Activated naive CD8-positive, alpha-beta T cell treated with anti-CD3 and anti-CD28 coated beads, Interleukin-2, amount 50 U/mL, for 16 hours (primary cell): Measurements from ENCODE around the gene NOP53.
A peak's percentile ranks its signal among the peaks of the same experiment; 100 is the strongest.
"Not testable (repeated sequence)": the region's sequence is repeated elsewhere in the genome, so short reads cannot be mapped to it uniquely, and the experiment has no call there.

Source experiments
- DNase-seq: peaks from one replicate; pipeline ENCODE4 v3.0.0-alpha.2; 2020; ENCODE audit warnings: low read depth, low spot score

Gene NOP53

DNA sequence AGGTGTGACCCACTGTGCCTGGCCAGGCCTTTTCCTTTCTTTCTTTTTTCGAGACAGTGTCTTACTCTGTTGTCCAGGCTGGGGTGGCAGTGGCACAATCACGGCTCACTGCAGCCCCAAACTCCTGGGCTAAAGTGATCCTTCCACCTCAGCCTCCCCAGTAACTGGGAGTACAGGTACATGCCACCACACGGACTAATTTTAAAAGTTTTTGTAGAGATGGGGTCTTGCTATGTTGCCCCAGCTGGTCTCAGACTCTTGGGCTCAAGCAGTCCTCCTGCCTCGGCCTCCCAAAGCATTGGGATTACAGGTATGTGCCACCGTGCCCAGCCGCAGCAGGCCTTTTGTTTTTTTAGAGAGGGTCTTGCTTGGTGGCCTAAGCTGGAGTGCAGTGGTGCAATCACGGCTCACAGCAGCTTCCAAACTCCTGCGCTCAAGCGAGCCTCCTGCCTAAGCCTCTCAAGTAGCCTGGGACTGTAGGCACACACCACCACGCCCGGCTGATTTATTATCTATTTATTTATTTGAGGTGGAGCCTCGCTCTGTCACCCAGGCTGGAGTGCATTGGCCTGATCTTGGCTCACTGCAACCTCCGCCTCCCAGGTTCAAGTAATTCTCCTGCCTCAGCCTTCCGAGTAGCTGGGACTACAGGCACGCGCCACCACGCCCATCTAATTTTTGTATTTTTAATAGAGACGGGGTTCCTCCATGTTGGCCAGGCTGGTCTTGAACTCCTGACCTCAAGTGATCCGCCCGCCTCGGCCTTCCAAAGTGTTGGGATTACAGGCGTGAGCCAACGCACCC lies 32.1 kb downstream of the NOP53 start:
- not testable (repeated sequence) for DNase-seq

DNA sequence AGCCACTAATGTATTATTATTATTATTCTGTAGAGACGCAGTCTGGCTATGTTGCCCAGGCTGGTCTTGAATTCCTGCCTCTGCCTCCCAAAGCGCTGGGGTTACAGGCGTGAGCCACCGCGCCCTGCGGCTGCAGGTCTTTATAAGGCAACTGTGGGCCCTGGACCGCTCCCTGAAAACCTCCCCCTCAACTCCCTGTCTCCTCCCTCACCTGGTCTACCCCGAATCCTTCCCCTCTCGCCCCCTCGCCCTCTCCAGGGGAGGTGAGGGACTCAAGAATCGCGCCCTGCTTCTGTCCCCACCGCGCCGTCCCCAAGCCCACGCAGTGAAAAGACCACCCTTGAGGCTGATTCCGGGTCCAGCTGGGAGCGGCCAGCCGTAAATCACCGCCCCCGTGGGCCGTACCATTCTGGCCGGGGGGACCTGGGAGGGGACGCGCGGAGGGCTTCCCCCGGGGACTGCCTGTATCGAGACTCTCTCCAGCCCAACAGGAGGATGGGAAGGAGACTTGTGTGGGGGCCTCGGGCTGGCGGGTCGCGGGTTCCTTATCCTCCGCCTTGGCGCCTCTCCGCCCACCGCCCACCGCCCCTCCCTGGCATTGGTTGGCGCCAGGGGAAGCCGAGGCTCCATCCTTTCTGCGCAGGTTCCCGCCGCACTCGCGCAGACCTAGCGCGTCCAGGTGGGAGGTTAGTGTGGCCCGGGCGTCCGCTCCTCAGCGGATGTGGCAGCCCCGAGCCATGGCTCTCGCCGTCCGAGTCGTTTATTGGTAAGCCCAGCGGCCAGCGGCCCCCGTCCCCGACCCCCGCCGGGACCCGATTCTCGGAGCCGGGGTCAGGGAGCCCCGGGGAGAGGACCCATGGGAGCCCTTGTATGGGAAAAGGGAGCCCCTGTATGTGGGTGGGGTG lies 33.0 kb downstream of the NOP53 start, which contains the start of gene SELENOW:
Gene SELENOW, plus strand, starts transcription at position 655 of the 905 bp plus-strand sequence. Its CDS starts 83 bp downstream, at position 738.
- DNase-seq: peak; percentile 52

- no peak for DNase-seq
Measured at GRCh38 chr19:47778954-47779351, 33.6 kb downstream of the NOP53 start.

DNA sequence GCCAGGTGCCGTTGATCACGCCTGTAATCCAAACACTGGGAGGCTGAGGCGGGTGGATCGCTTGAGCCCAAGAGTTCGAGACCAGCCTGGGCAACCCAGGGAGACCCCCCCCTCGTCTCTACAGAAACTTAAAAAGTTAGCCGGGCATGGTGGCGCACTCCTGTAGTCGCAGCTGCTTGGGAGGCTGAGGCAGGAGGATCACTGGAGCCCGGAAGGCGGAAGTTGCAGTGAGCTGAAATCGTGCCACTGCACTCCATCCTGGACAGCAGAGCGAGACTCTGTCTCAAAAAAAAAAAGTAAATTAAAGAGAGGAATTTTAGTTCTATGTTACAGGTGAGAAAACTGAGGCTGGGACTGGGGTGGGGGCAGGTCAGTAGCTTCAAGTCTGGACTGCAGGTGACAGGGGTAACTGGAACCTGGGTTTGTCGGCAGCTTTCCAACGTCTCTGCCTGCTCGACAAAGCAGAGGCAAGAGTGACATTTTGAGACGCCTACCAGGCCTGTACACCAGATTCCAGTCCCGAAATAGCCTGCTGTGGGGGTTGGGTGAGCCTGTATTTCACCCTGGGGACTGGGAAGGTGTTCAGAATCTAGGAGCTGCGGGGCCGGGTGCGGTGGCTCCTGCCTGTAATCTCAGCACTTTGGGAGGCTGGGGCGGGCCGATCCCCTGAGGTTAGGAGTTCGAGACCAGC lies 34.3 kb downstream of the NOP53 start:
- DNase-seq: no peak

- no peak for DNase-seq
Measured at GRCh38 chr19:47780215-47780551, 34.8 kb downstream of the NOP53 start.

DNA sequence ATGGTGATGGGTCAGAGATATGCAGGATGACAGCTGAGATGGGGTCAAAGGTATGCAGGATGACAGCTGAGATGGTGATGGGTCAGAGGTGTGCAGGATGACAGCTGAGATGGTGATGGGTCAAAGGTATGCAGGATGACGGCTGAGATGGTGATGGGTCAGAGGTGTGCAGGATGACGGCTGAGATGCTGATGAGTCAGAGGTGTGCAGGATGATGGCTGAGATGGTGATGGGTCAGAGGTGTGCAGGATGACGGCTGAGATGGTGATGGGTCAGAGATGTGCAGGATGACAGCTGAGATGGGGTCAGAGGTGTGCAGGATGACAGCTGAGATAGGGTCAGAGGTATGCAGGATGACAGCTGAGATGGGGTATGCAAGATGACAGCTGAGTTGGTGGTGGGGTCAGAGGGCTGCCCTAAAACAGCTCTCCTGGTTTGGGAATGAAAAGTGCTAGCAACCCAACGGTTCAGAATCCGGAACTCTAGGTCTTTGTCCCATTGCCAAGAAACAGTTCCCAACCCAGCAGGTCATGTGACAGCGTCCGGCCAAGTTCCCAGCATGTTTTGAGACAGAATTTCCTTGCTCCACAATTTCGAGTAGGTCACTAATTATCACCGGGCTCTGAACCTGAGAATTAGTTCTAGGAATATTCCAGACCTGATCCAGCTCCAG lies 36.4 kb downstream of the NOP53 start:
- DNase-seq: no peak

DNA sequence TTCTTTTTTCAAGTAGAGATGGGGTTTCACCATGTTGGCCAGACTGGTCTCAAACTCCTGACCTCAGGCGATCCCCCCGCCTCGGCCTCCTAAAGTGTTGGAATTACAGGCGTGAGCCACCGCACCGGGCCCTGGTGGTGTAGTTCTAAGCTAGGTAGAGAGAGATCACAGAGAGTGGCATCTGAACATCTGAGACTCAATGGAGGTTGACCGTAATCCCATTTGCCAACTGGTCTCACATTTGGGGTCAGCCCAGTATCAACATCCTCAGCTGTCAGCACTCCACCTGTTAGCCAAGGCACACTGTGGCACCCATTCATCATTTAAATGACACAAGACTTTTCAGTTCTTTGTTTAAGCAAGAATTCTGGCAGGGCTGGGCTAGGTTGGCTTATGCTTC lies 41.2 kb downstream of the NOP53 start:
- no peak for DNase-seq

DNA sequence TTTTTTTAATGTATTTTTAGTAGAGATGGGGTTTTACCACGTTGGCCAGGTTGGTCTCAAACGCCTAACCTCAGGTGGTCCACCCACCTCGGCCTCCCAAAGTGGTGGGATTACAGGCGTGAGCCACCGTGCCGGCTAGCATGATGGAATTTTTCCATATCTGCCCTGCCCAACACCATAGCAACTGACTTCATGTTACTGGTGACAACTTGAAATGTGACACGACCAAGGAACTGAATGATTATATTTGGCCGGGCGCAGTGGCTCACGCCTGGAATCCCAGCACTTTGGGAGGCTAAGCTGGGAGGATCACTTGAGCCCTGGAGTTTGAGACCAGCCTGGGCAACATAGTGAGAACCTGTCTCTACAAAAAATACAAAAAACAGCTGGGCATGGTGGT lies 42.0 kb downstream of the NOP53 start:
- DNase-seq: not testable (repeated sequence)

- not testable (repeated sequence) for DNase-seq
Measured at GRCh38 chr19:47789811-47790210, 44.5 kb downstream of the NOP53 start.

DNA sequence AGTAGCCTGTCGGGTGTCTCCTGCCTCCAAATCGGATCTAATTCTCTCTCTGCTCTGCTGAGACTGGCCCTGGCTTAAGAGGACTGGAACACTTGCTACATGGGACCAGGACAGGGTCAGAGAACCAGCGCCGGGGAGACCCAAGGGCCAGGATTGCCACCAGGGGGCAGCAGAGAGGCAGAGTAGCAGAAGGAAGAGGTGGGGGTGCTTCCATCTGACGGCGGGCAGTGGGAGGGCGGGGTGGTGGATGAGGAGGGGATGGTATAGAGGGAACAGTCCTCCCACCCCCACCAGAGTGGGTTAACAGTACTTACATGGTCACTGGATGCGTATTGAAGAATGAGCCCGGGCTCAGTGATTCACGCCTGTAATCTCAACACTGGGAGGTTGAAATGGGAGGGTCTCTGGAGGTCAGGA lies 45.1 kb downstream of the NOP53 start:
- DNase-seq: peak; percentile 72

DNA sequence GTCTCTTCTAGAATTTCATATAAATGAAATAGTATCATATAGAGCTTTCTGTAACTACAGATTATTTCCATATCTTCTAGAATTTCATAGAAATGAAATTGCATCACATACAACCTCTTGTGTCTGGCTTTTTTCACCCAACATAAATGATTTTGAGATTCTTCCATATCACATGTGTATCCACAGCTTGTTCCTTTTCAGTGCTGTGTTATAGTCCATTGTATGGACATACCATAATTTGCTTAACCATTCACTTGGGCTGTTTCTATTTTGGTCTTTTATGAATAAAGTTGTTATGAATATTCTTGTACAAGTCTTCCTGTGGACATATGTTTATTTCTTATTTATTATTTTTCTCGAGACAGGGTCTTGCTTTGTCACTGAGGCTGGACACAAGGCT lies 47.3 kb downstream of the NOP53 start:
- DNase-seq: no peak

DNA sequence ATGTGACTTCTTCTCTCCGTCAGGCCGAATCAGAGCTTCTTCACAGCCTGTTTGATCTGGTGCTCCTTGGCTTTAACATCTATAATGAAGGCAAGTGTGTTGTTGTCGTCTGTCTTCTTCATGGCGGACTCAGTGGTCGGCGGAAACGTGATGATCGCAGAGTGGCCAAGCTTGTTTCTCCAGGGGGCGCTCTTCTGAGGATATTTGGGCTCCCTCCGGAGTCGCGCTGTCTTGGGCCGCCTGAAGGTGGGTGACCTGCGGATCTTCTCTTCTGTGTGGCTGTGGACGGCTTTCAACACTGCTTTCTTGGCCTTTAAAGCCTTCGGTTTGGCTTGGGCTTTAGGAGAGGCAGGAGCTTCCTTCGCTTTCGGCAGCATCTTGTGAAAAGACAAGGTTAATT lies 49.2 kb downstream of the NOP53 start:
- DNase-seq: no peak

DNA sequence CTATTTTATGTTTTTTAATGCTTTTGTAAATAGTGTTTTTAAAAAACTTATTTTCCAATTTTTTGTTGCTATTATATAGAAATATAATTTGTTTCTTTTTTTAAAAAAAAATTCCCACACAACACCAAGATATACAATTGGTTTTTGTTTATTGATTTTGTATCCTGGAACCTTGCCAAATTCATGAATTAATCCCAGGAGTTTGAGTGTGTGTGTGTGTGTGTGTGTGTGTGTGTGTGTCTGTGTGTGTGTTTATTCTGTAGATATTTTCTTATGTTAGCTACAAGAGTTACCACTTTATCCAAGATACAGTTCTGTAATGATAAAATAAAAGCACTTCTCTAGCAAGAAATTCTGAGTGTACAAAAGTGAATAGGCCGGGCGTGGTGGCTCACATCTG lies 51.4 kb downstream of the NOP53 start:
- no peak for DNase-seq

DNA sequence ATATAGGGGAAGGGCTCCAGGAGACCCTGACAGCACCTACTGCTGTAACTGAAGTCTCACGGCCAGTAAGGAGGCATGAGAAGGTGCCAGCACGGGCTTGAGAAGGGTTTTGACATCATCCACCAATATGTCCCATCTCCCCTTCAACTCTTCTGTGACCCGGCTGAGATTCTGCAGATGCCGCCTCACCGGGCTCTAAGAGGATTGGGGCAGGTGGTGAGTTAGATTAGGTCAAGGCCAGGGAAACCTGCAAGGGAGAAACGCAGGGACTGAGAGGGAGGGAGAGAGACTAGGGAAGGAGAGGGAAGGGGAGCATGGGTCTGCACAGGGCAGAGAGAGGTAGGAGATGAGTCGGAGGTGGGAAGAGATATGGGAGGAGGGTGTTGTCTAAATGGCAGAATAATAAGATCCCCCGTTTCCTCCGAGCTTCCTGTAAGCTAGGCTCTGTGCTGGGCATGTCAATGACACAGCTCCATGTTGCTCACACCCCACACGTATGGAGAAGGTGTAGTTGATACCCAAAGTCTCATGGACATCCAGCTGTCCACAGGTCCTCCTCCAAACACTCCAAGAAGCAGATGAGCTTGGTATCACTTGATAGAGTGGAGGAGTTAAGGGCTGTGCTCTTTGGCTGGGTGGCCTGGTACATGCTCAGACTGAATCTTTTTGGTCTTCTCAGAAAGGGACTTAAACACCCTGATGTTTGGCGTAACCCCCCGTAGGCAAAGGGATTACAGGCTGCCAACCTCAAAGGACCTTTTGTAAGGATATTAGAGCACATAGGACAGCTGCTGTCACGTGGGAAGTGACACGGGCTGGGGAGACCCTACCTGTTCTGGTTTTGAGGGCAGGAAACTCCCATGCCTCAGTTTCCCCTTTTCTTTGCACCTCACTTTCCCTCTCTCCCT lies 52.9 kb downstream of the NOP53 start:
- DNase-seq: no peak

GRCh38 chr19:47798904-47799266 lies 53.5 kb downstream of the NOP53 start:
- DNase-seq: no peak

DNA sequence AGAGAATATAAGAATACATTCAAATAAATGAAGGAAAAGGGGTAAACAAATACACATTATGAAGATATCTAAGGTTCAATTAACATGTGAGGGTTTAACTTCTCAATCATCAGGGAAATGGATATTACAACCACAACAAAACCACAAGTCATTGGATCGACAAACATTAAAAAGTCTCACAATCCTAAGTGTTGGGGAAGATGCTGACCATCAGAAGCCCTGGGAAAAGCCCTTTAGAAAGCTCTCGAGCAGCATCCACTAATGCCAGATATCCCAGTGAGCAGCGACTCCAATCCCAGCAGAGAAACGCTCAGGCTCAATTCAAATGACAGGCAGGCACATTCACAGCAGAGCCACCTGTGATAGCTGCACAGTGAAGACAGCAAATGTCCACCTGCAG lies 55.9 kb downstream of the NOP53 start:
- no peak for DNase-seq

- DNase-seq: no peak
Measured at GRCh38 chr19:47802521-47803043, 57.2 kb downstream of the NOP53 start.

DNA sequence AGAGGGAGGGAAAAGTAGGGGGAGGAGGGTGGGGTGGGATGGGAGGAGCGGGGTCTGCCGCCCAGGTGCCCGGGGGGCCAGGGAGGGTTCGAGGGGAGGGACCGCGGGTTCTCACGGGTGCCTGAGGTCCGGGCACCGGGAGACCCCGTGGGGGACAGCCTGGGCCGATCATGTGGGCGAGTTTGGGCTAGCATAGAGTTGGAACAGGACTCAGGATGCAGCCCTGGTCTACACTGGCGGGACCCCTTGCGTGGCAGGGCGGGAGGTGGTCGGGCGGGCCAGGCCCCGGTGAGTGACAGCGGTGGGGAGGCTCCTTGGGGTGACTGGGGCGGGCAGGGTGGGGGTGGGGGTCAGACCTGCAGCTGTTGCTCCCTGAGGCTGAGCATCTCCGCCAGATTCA lies 57.8 kb downstream of the NOP53 start:
- not testable (repeated sequence) for DNase-seq

DNA sequence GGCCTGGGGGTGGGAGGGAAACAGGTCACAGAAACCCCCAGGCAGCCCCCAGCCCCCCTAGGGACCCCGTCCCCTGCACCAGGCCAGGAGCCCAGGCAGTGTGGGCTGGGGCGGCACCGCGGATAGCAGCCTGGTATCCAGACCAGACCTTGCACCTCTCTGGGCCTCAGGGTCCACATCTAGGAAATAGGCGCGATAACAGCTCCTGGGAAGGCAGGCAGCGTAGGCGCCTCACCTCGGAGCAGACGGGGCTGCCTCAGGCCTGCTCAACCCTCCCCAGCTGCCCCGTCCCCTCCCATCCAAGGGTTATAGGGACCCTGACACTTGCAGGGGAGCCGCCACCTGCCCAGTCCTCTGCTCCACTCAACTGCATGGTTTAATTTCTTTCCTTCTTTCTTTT lies 58.3 kb downstream of the NOP53 start:
- DNase-seq: not testable (repeated sequence)

DNA sequence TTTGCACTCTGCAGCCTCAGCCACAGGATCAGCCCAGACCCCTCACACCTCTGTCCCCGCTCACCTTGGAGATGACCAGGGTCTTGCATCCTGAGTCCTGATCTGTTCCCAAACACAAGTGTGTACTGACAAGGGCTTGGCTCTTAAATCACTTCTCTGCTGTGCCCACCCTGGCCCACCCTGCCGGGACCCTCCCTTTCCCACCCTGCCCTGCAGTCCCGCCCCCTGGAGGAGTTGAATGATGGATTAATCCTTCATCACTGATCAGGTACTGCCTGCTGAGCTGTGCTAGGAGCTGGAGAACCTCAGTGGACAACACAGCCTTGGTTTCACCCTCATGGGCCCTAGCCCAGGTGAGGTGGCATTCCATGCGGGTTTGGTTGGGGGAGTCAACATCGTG lies 59.1 kb downstream of the NOP53 start, which contains the start of gene TPRX1:
Gene TPRX1, minus strand, starts transcription at position 101 of the 400 bp plus-strand sequence. Its CDS starts 12 bp downstream, at position 89.
- DNase-seq: not testable (repeated sequence)
